ENCODE results near the gene MYRFL.

Gene MYRFL

GRCh38 chr12:69951108-69951507 lies 126.1 kb downstream of the MYRFL start:
- DNase-seq (ENCODE audit: low read depth): no peak
- no peak for TF ChIP-seq CTCF (IDR thresholded peaks at IDR 0.05; ENCODE audit: control insufficient read depth, insufficient read depth, low read depth, low read length, missing control alignments)
- H3K4me3 ChIP-seq (ENCODE audit: control insufficient read depth, low read depth, low read length): no peak overlapping the region

GRCh38 chr12:69952890-69953289 lies 127.9 kb downstream of the MYRFL start:
- no peak for TF ChIP-seq CTCF (IDR thresholded peaks at IDR 0.05; ENCODE audit: control insufficient read depth, insufficient read depth, low read depth, low read length, missing control alignments)
- H3K4me3 ChIP-seq (ENCODE audit: control insufficient read depth, low read depth, low read length): no peak overlapping the region
- DNase-seq (ENCODE audit: low read depth): no peak

GRCh38 chr12:69961246-69961645 lies 136.2 kb downstream of the MYRFL start:
- no peak overlapping the region for H3K4me3 ChIP-seq (ENCODE audit: control insufficient read depth, low read depth, low read length)
- no peak for DNase-seq (ENCODE audit: low read depth)
- no peak for TF ChIP-seq CTCF (IDR thresholded peaks at IDR 0.05; ENCODE audit: control insufficient read depth, insufficient read depth, low read depth, low read length, missing control alignments)

- no peak for DNase-seq (ENCODE audit: low read depth)
- TF ChIP-seq CTCF (IDR thresholded peaks at IDR 0.05; ENCODE audit: control insufficient read depth, insufficient read depth, low read depth, low read length, missing control alignments): no peak
- H3K4me3 ChIP-seq (ENCODE audit: control insufficient read depth, low read depth, low read length): no peak overlapping the region
These were observed 141.4 kb downstream of the MYRFL start for GRCh38 chr12:69966409-69966808.

- H3K4me3 ChIP-seq (ENCODE audit: control insufficient read depth, low read depth, low read length): no peak overlapping the region
- no peak for DNase-seq (ENCODE audit: low read depth)
- no peak for TF ChIP-seq CTCF (IDR thresholded peaks at IDR 0.05; ENCODE audit: control insufficient read depth, insufficient read depth, low read depth, low read length, missing control alignments)
These were observed 141.8 kb downstream of the MYRFL start for GRCh38 chr12:69966839-69967238.

- DNase-seq (ENCODE audit: low read depth): no peak
- TF ChIP-seq CTCF (IDR thresholded peaks at IDR 0.05; ENCODE audit: control insufficient read depth, insufficient read depth, low read depth, low read length, missing control alignments): no peak
- no peak overlapping the region for H3K4me3 ChIP-seq (ENCODE audit: control insufficient read depth, low read depth, low read length)
These were observed 144.0 kb downstream of the MYRFL start for GRCh38 chr12:69969011-69969410.

GRCh38 chr12:69972136-69972535 lies 147.1 kb downstream of the MYRFL start:
- DNase-seq (ENCODE audit: low read depth): no peak
- no peak overlapping the region for H3K4me3 ChIP-seq (ENCODE audit: control insufficient read depth, low read depth, low read length)
- no peak for TF ChIP-seq CTCF (IDR thresholded peaks at IDR 0.05; ENCODE audit: control insufficient read depth, insufficient read depth, low read depth, low read length, missing control alignments)

Measured in AG09309 (cell line).